ENCODE results near the gene RANBP3L.

DNA sequence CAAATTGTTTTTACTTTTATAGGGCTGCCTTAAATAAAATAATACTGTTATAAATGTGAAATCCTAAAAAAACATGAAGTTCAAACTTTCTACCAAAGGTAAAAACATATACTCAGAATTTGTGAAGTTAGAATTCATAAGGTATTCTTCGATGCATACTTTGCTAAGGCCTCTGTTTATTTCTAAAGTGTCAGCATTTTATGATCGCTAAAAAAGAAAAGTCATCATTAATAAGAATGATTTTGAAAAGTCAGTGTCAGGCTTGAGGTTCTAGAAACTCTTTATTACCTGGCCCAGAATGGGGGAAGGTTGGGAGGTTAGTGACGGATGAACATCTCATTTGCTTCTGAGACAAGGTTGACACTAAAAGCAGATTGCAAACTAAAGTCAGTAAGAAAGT lies 33.8 kb downstream of the RANBP3L start:
- TF ChIP-seq, protein P1, sequence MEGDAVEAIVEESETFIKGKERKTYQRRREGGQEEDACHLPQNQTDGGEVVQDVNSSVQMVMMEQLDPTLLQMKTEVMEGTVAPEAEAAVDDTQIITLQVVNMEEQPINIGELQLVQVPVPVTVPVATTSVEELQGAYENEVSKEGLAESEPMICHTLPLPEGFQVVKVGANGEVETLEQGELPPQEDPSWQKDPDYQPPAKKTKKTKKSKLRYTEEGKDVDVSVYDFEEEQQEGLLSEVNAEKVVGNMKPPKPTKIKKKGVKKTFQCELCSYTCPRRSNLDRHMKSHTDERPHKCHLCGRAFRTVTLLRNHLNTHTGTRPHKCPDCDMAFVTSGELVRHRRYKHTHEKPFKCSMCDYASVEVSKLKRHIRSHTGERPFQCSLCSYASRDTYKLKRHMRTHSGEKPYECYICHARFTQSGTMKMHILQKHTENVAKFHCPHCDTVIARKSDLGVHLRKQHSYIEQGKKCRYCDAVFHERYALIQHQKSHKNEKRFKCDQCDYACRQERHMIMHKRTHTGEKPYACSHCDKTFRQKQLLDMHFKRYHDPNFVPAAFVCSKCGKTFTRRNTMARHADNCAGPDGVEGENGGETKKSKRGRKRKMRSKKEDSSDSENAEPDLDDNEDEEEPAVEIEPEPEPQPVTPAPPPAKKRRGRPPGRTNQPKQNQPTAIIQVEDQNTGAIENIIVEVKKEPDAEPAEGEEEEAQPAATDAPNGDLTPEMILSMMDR (IDR thresholded peaks at IDR 0.05) = no peak
- TF ChIP-seq CHD2 (IDR thresholded peaks at IDR 0.05; ENCODE audit: low read length, partially characterized antibody) = no peak
- TF ChIP-seq, protein P2, sequence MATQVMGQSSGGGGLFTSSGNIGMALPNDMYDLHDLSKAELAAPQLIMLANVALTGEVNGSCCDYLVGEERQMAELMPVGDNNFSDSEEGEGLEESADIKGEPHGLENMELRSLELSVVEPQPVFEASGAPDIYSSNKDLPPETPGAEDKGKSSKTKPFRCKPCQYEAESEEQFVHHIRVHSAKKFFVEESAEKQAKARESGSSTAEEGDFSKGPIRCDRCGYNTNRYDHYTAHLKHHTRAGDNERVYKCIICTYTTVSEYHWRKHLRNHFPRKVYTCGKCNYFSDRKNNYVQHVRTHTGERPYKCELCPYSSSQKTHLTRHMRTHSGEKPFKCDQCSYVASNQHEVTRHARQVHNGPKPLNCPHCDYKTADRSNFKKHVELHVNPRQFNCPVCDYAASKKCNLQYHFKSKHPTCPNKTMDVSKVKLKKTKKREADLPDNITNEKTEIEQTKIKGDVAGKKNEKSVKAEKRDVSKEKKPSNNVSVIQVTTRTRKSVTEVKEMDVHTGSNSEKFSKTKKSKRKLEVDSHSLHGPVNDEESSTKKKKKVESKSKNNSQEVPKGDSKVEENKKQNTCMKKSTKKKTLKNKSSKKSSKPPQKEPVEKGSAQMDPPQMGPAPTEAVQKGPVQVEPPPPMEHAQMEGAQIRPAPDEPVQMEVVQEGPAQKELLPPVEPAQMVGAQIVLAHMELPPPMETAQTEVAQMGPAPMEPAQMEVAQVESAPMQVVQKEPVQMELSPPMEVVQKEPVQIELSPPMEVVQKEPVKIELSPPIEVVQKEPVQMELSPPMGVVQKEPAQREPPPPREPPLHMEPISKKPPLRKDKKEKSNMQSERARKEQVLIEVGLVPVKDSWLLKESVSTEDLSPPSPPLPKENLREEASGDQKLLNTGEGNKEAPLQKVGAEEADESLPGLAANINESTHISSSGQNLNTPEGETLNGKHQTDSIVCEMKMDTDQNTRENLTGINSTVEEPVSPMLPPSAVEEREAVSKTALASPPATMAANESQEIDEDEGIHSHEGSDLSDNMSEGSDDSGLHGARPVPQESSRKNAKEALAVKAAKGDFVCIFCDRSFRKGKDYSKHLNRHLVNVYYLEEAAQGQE (IDR thresholded peaks at IDR 0.05; ENCODE audit: low read depth, low read length) = no peak
- no peak for TF ChIP-seq TAF1 (IDR thresholded peaks at IDR 0.05; ENCODE audit: borderline replicate concordance, low read depth, low read length)
- TF ChIP-seq TEAD4 (IDR thresholded peaks at IDR 0.05; ENCODE audit: borderline replicate concordance, insufficient read depth) = no peak
- TF ChIP-seq, protein P3, sequence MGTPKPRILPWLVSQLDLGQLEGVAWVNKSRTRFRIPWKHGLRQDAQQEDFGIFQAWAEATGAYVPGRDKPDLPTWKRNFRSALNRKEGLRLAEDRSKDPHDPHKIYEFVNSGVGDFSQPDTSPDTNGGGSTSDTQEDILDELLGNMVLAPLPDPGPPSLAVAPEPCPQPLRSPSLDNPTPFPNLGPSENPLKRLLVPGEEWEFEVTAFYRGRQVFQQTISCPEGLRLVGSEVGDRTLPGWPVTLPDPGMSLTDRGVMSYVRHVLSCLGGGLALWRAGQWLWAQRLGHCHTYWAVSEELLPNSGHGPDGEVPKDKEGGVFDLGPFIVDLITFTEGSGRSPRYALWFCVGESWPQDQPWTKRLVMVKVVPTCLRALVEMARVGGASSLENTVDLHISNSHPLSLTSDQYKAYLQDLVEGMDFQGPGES (IDR thresholded peaks at IDR 0.05; ENCODE audit: low read depth, low read length) = no peak
- no peak for TF ChIP-seq MXI1 (IDR thresholded peaks at IDR 0.05; ENCODE audit: low read depth, low read length)
- TF ChIP-seq GABPA (IDR thresholded peaks at IDR 0.05; ENCODE audit: low read depth) = no peak
- no peak for TF ChIP-seq EP300 (IDR thresholded peaks at IDR 0.05; ENCODE audit: borderline replicate concordance in 1 of 2, low read depth in 1 of 2, low read length in 1 of 2)
- no peak for TF ChIP-seq FOXM1 (IDR thresholded peaks at IDR 0.05; ENCODE audit: low read depth)
- TF ChIP-seq, protein P4, sequence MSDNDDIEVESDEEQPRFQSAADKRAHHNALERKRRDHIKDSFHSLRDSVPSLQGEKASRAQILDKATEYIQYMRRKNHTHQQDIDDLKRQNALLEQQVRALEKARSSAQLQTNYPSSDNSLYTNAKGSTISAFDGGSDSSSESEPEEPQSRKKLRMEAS (IDR thresholded peaks at IDR 0.05; ENCODE audit: low read depth) = no peak
- no peak for TF ChIP-seq FOSL2 (IDR thresholded peaks at IDR 0.05; ENCODE audit: borderline replicate concordance, low read depth)
